Measurements from ENCODE around the gene PPP1R10. TPM values are rescaled to one million over a fixed set of nuclear protein-coding genes. Genes with fewer than 3 reads are reported as not detected.

Gene PPP1R10
- total and polyA plus RNA-seq, 2 experiments from 2014 or later: 34.5 to 38.6 TPM

DNA sequence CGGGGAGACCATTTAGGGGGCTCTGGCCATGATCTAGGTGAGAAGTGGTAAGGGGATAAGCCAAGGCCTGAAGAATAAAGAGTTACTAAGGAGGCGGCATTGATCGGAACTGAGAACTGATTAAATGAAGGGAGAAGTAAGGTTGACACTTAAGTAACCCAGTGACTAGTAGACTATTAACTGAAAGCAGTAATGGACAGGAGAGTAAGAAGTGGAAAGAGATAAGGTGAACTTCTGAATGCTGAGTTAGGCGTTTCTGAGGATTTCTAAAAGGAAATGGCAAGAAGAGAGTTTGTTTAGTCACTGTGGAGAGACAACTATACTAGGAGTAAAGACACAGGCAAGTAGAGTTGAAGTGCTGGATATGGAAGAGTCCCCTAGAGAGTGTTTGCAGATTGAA is 43.9 kb downstream of the PPP1R10 start:
- Histone ChIP-seq H3K79me2 (peaks cover 52% of the 10 kb centered on the region), H3K27ac (peak overlapping the region; percentile 95), H3K4me3 (no peak overlapping the region), H3K9me3 (ENCODE audit: low read depth) (no peaks in the 10 kb centered on the region), H3K9me2 (replicated peaks; ENCODE audit: insufficient read depth) (no peaks in the 10 kb centered on the region), H3K27me3 (no peaks in the 10 kb centered on the region), H3K4me2 (peak overlapping the region; percentile 83), H4K20me1 (ENCODE audit: insufficient read depth, poor library complexity, severe bottlenecking) (peaks cover 51% of the 10 kb centered on the region), H2AFZ (no peak overlapping the region), H3K36me3 (replicated peaks; ENCODE audit: insufficient read depth, low read depth) (no peaks in the 10 kb centered on the region), H3K4me1 (ENCODE audit: insufficient read depth) (peaks cover 17% of the 10 kb centered on the region)
- peak; percentile 23 for DNase-seq (ENCODE audit: low spot score)
- TF ChIP-seq EZH2phosphoT487 (IDR thresholded peaks at IDR 0.05; ENCODE audit: low read depth, severe bottlenecking, unreplicated experiment) (no peak), EZH2 (IDR thresholded peaks at IDR 0.05; ENCODE audit: borderline replicate concordance) (no peak)
- TF ChIP-seq, protein P1, sequence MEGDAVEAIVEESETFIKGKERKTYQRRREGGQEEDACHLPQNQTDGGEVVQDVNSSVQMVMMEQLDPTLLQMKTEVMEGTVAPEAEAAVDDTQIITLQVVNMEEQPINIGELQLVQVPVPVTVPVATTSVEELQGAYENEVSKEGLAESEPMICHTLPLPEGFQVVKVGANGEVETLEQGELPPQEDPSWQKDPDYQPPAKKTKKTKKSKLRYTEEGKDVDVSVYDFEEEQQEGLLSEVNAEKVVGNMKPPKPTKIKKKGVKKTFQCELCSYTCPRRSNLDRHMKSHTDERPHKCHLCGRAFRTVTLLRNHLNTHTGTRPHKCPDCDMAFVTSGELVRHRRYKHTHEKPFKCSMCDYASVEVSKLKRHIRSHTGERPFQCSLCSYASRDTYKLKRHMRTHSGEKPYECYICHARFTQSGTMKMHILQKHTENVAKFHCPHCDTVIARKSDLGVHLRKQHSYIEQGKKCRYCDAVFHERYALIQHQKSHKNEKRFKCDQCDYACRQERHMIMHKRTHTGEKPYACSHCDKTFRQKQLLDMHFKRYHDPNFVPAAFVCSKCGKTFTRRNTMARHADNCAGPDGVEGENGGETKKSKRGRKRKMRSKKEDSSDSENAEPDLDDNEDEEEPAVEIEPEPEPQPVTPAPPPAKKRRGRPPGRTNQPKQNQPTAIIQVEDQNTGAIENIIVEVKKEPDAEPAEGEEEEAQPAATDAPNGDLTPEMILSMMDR (IDR thresholded peaks at IDR 0.05; ENCODE audit: poor library complexity): no peak
- 62% methylated on average over 4 of the region's 4 CpGs for WGBS (ENCODE audit: low lambda C conversion rate, missing lambda C conversion rate)

DNA sequence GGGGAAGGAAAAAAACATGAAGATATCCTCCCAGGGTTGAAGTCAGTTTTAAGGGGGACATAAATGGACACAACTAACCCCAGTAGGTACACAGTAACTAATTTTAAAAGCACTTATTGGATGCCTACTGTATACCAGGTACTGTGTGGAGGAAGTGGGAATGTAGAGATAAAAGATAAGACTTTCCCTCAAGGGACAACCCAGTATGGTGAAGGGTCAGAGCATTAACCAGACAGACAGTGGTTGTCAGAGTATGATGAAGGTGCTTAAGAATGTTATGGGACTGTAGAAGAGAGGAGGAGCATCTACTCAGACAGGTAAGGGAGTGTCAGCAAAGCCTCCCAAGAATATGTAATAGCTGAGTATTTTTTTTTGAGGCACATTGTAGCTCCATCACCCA is 44.9 kb downstream of the PPP1R10 start:
- Histone ChIP-seq H2AFZ (no peak overlapping the region), H3K4me3 (peak overlapping the region; percentile 43), H3K9me2 (replicated peaks; ENCODE audit: insufficient read depth) (no peaks in the 10 kb centered on the region), H3K27ac (peak overlapping the region; percentile 95), H3K4me1 (ENCODE audit: insufficient read depth) (peaks cover 17% of the 10 kb centered on the region), H3K9me3 (ENCODE audit: low read depth) (no peaks in the 10 kb centered on the region), H3K4me2 (peak overlapping the region; percentile 83), H3K27me3 (no peaks in the 10 kb centered on the region), H3K79me2 (peaks cover 50% of the 10 kb centered on the region), H3K36me3 (replicated peaks; ENCODE audit: insufficient read depth, low read depth) (no peaks in the 10 kb centered on the region), H4K20me1 (ENCODE audit: insufficient read depth, poor library complexity, severe bottlenecking) (peaks cover 44% of the 10 kb centered on the region)
- no peak for TF ChIP-seq EZH2 (IDR thresholded peaks at IDR 0.05; ENCODE audit: borderline replicate concordance)
- no peak for TF ChIP-seq EZH2phosphoT487 (IDR thresholded peaks at IDR 0.05; ENCODE audit: low read depth, severe bottlenecking, unreplicated experiment)
- TF ChIP-seq, protein P1 (IDR thresholded peaks at IDR 0.05; ENCODE audit: poor library complexity): no peak
- peak; percentile 26 for DNase-seq (ENCODE audit: low spot score)

DNA sequence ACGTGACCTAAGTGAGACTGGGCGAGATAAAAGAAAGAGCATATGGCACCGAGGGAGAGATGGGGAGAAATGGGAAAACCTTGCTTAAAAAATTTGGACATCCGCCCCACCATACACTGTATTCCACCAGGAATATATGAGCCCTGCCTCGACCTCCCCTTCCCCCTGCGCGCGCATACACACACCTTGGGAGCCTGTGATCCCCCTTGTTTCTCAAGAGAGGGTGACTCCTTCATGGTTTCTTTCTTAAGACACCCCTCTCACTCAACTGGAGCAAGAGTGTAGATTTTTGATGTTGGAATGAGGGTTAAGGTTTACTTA is 45.3 kb downstream of the PPP1R10 start:
- TF ChIP-seq EZH2phosphoT487 (IDR thresholded peaks at IDR 0.05; ENCODE audit: low read depth, severe bottlenecking, unreplicated experiment) (no peak), EZH2 (IDR thresholded peaks at IDR 0.05; ENCODE audit: borderline replicate concordance) (no peak)
- TF ChIP-seq, protein P1 (IDR thresholded peaks at IDR 0.05; ENCODE audit: poor library complexity): no peak
- no peaks in the 10 kb centered on the region for H3K9me3 ChIP-seq (ENCODE audit: low read depth)
- peaks cover 39% of the 10 kb centered on the region for H4K20me1 ChIP-seq (ENCODE audit: insufficient read depth, poor library complexity, severe bottlenecking)
- H2AFZ ChIP-seq: no peak overlapping the region
- no peak for DNase-seq (ENCODE audit: low spot score)
- peak overlapping the region; percentile 83 for H3K4me2 ChIP-seq
- peak overlapping the region; percentile 43 for H3K4me3 ChIP-seq
- H3K27me3 ChIP-seq: no peaks in the 10 kb centered on the region
- WGBS (ENCODE audit: low lambda C conversion rate, missing lambda C conversion rate): under 1% methylated on average over 8 of the region's 8 CpGs
- peaks cover 46% of the 10 kb centered on the region for H3K79me2 ChIP-seq
- peak overlapping the region; percentile 95 for H3K27ac ChIP-seq
- peaks cover 17% of the 10 kb centered on the region for H3K4me1 ChIP-seq (ENCODE audit: insufficient read depth)
- no peaks in the 10 kb centered on the region for H3K9me2 ChIP-seq (replicated peaks; ENCODE audit: insufficient read depth)
- H3K36me3 ChIP-seq (replicated peaks; ENCODE audit: insufficient read depth, low read depth): no peaks in the 10 kb centered on the region

All from hepatocyte (in vitro differentiated cells).